Retinal pigment epithelial cell (primary cell): ENCODE measurements around the gene BEGAIN.

ENCODE experiments used
- DNase-seq: peaks from one replicate; pipeline ENCODE4 v3.0.0-alpha.2; 2010; ENCODE audit warnings: low read depth
- H3K4me3 ChIP-seq: 2 replicates; pipeline ENCODE4 v1.5.1; 2011; ENCODE audit warnings: mild to moderate bottlenecking, low read length, control low read depth, moderate library complexity
- CTCF ChIP-seq: conservative IDR thresholded peaks from 2 replicates; pipeline ENCODE4 v1.5.1; 2011; ENCODE audit warnings: low read depth, low read length, control low read depth, inconsistent platforms

Gene BEGAIN

GRCh38 chr14:100534528-100535286 is 52.5 kb downstream of the BEGAIN start:
- no peak overlapping the region for H3K4me3 ChIP-seq
- no peak for TF ChIP-seq CTCF
- no peak for DNase-seq

- no peak for DNase-seq
- TF ChIP-seq CTCF: no peak
- no peak overlapping the region for H3K4me3 ChIP-seq
Observed at GRCh38 chr14:100533656-100534485, 53.3 kb downstream of the BEGAIN start.

- H3K4me3 ChIP-seq: no peak overlapping the region
- DNase-seq: no peak
- TF ChIP-seq CTCF: no peak
Observed at GRCh38 chr14:100532906-100533655, 54.1 kb downstream of the BEGAIN start.

- TF ChIP-seq CTCF: no peak
Observed at GRCh38 chr14:100532154-100532861, 54.9 kb downstream of the BEGAIN start.

GRCh38 chr14:100531152-100532121 is 55.8 kb downstream of the BEGAIN start:
- DNase-seq: no peak
- no peak for TF ChIP-seq CTCF
- no peak overlapping the region for H3K4me3 ChIP-seq

More at GRCh38 chr14:100532154-100532861, 54.9 kb downstream of the BEGAIN start:
- no peak for DNase-seq
- no peak overlapping the region for H3K4me3 ChIP-seq
